GM12878 (cell line): ENCODE measurements around the gene MDM4. TPM values are rescaled to one million over a fixed set of nuclear protein-coding genes. Genes with fewer than 3 reads are reported as not detected.

Experiments
- BCL11A ChIP-seq: IDR thresholded peaks from 2 replicates; pipeline ENCODE4 v1.6.1; 2011; ENCODE audit warnings: low read depth, low read length
- BHLHE40 ChIP-seq, 2 experiments: fragments of 450-650 bp in 1 of 2; IDR thresholded peaks; 2 replicates each; pipeline ENCODE4 v1.6.1; 2011 to 2017; ENCODE audit warnings: low read depth in 2 of 2, borderline replicate concordance in 1 of 2, improper control_type of control experiment in 1 of 2, low read length in 1 of 2, mild to moderate bottlenecking in 1 of 2
- BRCA1 ChIP-seq: IDR thresholded peaks from 2 replicates; pipeline ENCODE4 v1.6.1; 2011; ENCODE audit warnings: low read depth, low read length, improper control_type of control experiment
- CHD1 ChIP-seq: IDR thresholded peaks from 2 replicates; pipeline ENCODE4 v1.6.1; 2012; ENCODE audit warnings: low read depth, low read length, improper control_type of control experiment
- CHD2 ChIP-seq: IDR thresholded peaks from 2 replicates; pipeline ENCODE4 v1.6.1; 2011; ENCODE audit warnings: low read depth, low read length, improper control_type of control experiment, borderline replicate concordance
- EP300 ChIP-seq, 2 experiments: fragments of 150-350 bp in 1 of 2; IDR thresholded peaks; 2 replicates each; pipeline ENCODE4 v1.6.1; 2011 to 2012; ENCODE audit warnings: low read depth in 2 of 2, low read length in 2 of 2, borderline replicate concordance in 1 of 2, improper control_type of control experiment in 1 of 2, inconsistent platforms in 1 of 2; ENCODE audit not compliant: control insufficient read depth in 1 of 2
- FOS ChIP-seq: IDR thresholded peaks from 3 replicates; pipeline ENCODE4 v1.6.1; 2011; ENCODE audit warnings: borderline replicate concordance; ENCODE audit not compliant: insufficient read length; ENCODE audit errors: extremely low read depth
- IRF4 ChIP-seq: IDR thresholded peaks from 2 replicates; pipeline ENCODE4 v1.6.1; 2011; ENCODE audit warnings: low read depth, low read length
- LARP7 ChIP-seq: fragments of 450-650 bp; IDR thresholded peaks from 2 replicates; pipeline ENCODE4 v1.6.1; 2017; ENCODE audit warnings: mild to moderate bottlenecking
- MEF2A ChIP-seq: IDR thresholded peaks from 2 replicates; pipeline ENCODE4 v1.6.1; 2011; ENCODE audit warnings: low read depth, mild to moderate bottlenecking, low read length, moderate library complexity; ENCODE audit not compliant: insufficient read depth
- NBN ChIP-seq: fragments of 450-650 bp; IDR thresholded peaks from 2 replicates; pipeline ENCODE4 v1.6.1; 2016
- PBX3 ChIP-seq: IDR thresholded peaks from 2 replicates; pipeline ENCODE4 v1.6.1; 2011; ENCODE audit warnings: mild to moderate bottlenecking, low read depth, low read length, moderate library complexity; ENCODE audit not compliant: insufficient replicate concordance
- POLR2AphosphoS2 ChIP-seq: IDR thresholded peaks from 2 replicates; pipeline ENCODE4 v1.6.1; 2011; ENCODE audit warnings: low read depth, mild to moderate bottlenecking, low read length, improper control_type of control experiment, moderate library complexity
- RELB ChIP-seq: fragments of 450-650 bp; IDR thresholded peaks from 2 replicates; pipeline ENCODE4 v1.6.1; 2017; ENCODE audit warnings: low read depth, mild to moderate bottlenecking, moderate library complexity
- SIX5 ChIP-seq: IDR thresholded peaks from 2 replicates; pipeline ENCODE4 v1.6.1; 2011; ENCODE audit warnings: mild to moderate bottlenecking, low read depth, low read length, moderate library complexity; ENCODE audit not compliant: severe bottlenecking
- SKIL ChIP-seq: fragments of 450-650 bp; IDR thresholded peaks from 2 replicates; pipeline ENCODE4 v1.6.1; 2017; ENCODE audit warnings: mild to moderate bottlenecking, low read depth, inconsistent platforms; ENCODE audit not compliant: poor library complexity, severe bottlenecking
- SREBF1 ChIP-seq: IDR thresholded peaks from 2 replicates; pipeline ENCODE4 v1.6.1; 2012; ENCODE audit warnings: mild to moderate bottlenecking, low read length
- SUPT20H ChIP-seq: IDR thresholded peaks from 2 replicates; pipeline ENCODE4 v1.6.1; 2011; ENCODE audit warnings: low read depth, mild to moderate bottlenecking, low read length, moderate library complexity, borderline replicate concordance; ENCODE audit not compliant: control insufficient read depth
- SUZ12 ChIP-seq: fragments of 200-600 bp; sonication (generic); IDR thresholded peaks from one replicate; pipeline ENCODE4 v1.6.1; 2018; ENCODE audit warnings: antibody characterized with exemption, mild to moderate bottlenecking; ENCODE audit not compliant: unreplicated experiment
- ZNF687 ChIP-seq: fragments of 450-650 bp; IDR thresholded peaks from 2 replicates; pipeline ENCODE4 v1.6.1; 2017; ENCODE audit warnings: mild to moderate bottlenecking, moderate library complexity
- polyA plus RNA-seq, 11 experiments: library from polyadenylated mRNA; depleted of rRNA in 4 of 11; unstranded in 6 of 11; stranded (reverse) in 5 of 11; fragments of >200 nt; fragmentation: Nextera tagmentation in 4 of 11; fragmentation: Illumina TruSeq in 1 of 11; extraction: Ambion mirVana in 4 of 11; extraction: Trizol in 1 of 11; gene quantifications; 1 replicate in 1 of 11; 2 replicates in 10 of 11; pipeline versions ENCODE4 v1.2.1 to v1.2.3, GENCODE V29; 2011 to 2016; ENCODE audit warnings: inconsistent platforms in 2 of 11, missing spikeins in 2 of 11, low read depth in 1 of 11
- total RNA-seq, 4 experiments: library from RNA; depleted of rRNA in 3 of 4; stranded (reverse); fragments of >200 nt in 3 of 4; fragmentation: Illumina TruSeq in 1 of 4; extraction: Trizol in 1 of 4; gene quantifications; 2 replicates each; pipeline versions ENCODE4 v1.2.1 to v1.2.3, GENCODE V29; 2013 to 2021

The MDM4 gene
- total and polyA plus RNA-seq, 10 of the 15 experiments (the other 5 are each of a cell fraction or from before 2014, with no cell fraction given), result 2.5 to 74.4 (median 22.7) TPM

GRCh38 chr1:204493984-204494280, 22.3 kb upstream of the MDM4 start (continued):
- TF ChIP-seq CHD1 (0 out of 2 replicates have a peak, but pooled peaks have one; percentile 26), SKIL (no peak), SUZ12 (no peak), FOS (no peak), EP300 (IDR thresholded peaks at IDR 0.05; ENCODE audit: borderline replicate concordance in 1 of 2, control insufficient read depth in 1 of 2, low read depth in 2 of 2, low read length in 2 of 2) (no peak), CHD2 (peak; percentile 49; the same call in 1 of the 2 replicates), SREBF1 (no peak), NBN (no peak), BHLHE40 (IDR thresholded peaks at IDR 0.05; ENCODE audit: borderline replicate concordance in 1 of 2, low read depth in 2 of 2, low read length in 1 of 2) (0 out of 4 replicates have a peak, but pooled peaks of 1 of the 2 experiments have one; percentile 24), POLR2AphosphoS2 (no peak), RELB (0 out of 2 replicates have a peak, but pooled peaks have one; percentile 16), SIX5 (no peak), MEF2A (no peak), PBX3 (no peak), LARP7 (no peak), SUPT20H (no peak), ZNF687 (no peak), IRF4 (no peak), BCL11A (no peak), BRCA1 (no peak)
